ENCODE data around the gene HES5. TPM values are rescaled to one million over a fixed set of nuclear protein-coding genes. Genes with fewer than 3 reads are reported as not detected.
A peak's percentile ranks its signal among the peaks of the same experiment; 100 is the strongest.

Gene HES5
- total and polyA plus RNA-seq, 2 experiments from 2014 or later, result 0.16 to 0.21 TPM

GRCh38 chr1:2545754-2546514 is 15.9 kb upstream of the HES5 start:
- Mint-ChIP-seq H3K4me3 (peak overlapping the region; percentile 77; the same call in 2 of the 3 replicates), H3K36me3 (ENCODE audit: low read depth) (no peaks in the 10 kb centered on the region), H3K27ac (no peak overlapping the region), H3K9me3 (no peaks in the 10 kb centered on the region), H3K27me3 (ENCODE audit: insufficient read depth, low read depth, poor library complexity) (peaks cover 20% of the 10 kb centered on the region), H3K4me1 (peaks cover 5% of the 10 kb centered on the region; the same call in 1 of the 3 replicates)
- Histone ChIP-seq H3K27me3 (ENCODE audit: insufficient read depth) (peaks cover 7% of the 10 kb centered on the region; the same call in 1 of the 2 replicates), H3K27ac (ENCODE audit: low read depth) (peak overlapping the region; percentile 84; the same call in 1 of the 2 replicates), H3F3A (replicated peaks; ENCODE audit: low read depth) (peaks cover 7% of the 10 kb centered on the region; the same call in 1 of the 2 replicates), H3K9me2 (ENCODE audit: insufficient read depth) (no peaks in the 10 kb centered on the region), H3K4me1 (ENCODE audit: insufficient read depth) (peaks cover 16% of the 10 kb centered on the region; the same call in 1 of the 2 replicates), H4K20me1 (replicated peaks; ENCODE audit: insufficient read depth) (no peaks in the 10 kb centered on the region), H3K4me2 (peak overlapping the region; percentile 92), H2AFZ (no peak overlapping the region), H3K4me3 (peak overlapping the region; percentile 85), H3K36me3 (ENCODE audit: insufficient read depth) (no peaks in the 10 kb centered on the region), H3K79me2 (replicated peaks; ENCODE audit: insufficient read depth) (no peaks in the 10 kb centered on the region)
- ATAC-seq, result peak; percentile 53
- no peak for TF ChIP-seq NANOG (IDR thresholded peaks at IDR 0.05; ENCODE audit: borderline replicate concordance)
- TF ChIP-seq POLR2AphosphoS5 (IDR thresholded peaks at IDR 0.05; ENCODE audit: low read depth), result peak; percentile 82
- no peak for TF ChIP-seq EZH2phosphoT487 (IDR thresholded peaks at IDR 0.05; ENCODE audit: unreplicated experiment)
- TF ChIP-seq ZNF462 (CRISPR knock-in tag; IDR thresholded peaks at IDR 0.05), result no peak
- TF ChIP-seq ETS1 (IDR thresholded peaks at IDR 0.05), result no peak
- TF ChIP-seq ZNF114 (CRISPR knock-in tag; IDR thresholded peaks at IDR 0.05), result no peak
- no peak for TF ChIP-seq ZNF331 (CRISPR knock-in tag; IDR thresholded peaks at IDR 0.05; ENCODE audit: low read depth)
- peak; percentile 95 for DNase-seq (ENCODE audit: low spot score)
